SK-N-SH (cell line): ENCODE data around the gene KY. TPM values are rescaled to one million over a fixed set of nuclear protein-coding genes. Genes with fewer than 3 reads are reported as not detected.

Experiments used
- CTCF ChIA-PET: fragments of 300-600, 350-600 bp; formaldehyde crosslinking; extraction: SDS; loops from one replicate; lab custom pipeline; 2021; lab: Yijun Ruan, JAX
- POLR2A ChIA-PET: fragments of 350-600 bp; sonication (Branson Sonifier 250); formaldehyde crosslinking; extraction: SDS; loops from one replicate; lab custom pipeline; 2020; ENCODE audit warnings: antibody characterized with exemption, inconsistent platforms; lab: Yijun Ruan, JAX
- DNase-seq: peaks from one replicate; pipeline ENCODE4 v3.0.0; 2012
- H2AFZ ChIP-seq: fragments of 200-600 bp; sonication (generic); 2 replicates; pipeline ENCODE4 v1.8.1; 2016; ENCODE audit warnings: antibody characterized with exemption, mild to moderate bottlenecking, low read depth
- H3F3A ChIP-seq: fragments of 200-600 bp; sonication (generic); replicated peaks from 2 replicates; pipeline ENCODE3; 2016; ENCODE audit warnings: antibody characterized with exemption, mild to moderate bottlenecking; ENCODE audit not compliant: insufficient read depth
- H3K27ac ChIP-seq, 2 experiments: fragments of 200-500 bp in 1 of 2; fragments of 200-600 bp in 1 of 2; sonication (Bioruptor generic) in 1 of 2; sonication (generic), shearing (Covaris generic) in 1 of 2; 2 replicates each; pipeline versions ENCODE4 v1.5.1 to v1.6.1; 2014 to 2016; ENCODE audit warnings: low read depth in 2 of 2, inconsistent platforms in 1 of 2, low read length in 1 of 2, mild to moderate bottlenecking in 1 of 2, mixed read lengths in 1 of 2
- H3K27me3 ChIP-seq: fragments of 200-600 bp; sonication (generic), shearing (Covaris generic); 2 replicates; pipeline ENCODE4 v1.6.1; 2016; ENCODE audit warnings: mixed run types; ENCODE audit not compliant: insufficient read depth
- H3K36me3 ChIP-seq, 2 experiments: fragments of 200-500 bp in 1 of 2; fragments of 200-600 bp in 1 of 2; sonication (Bioruptor generic) in 1 of 2; sonication (generic) in 1 of 2; replicated peaks in 1 of 2; 2 replicates each; pipeline versions ENCODE3 to v1.5.1; 2014 to 2016; ENCODE audit warnings: low read length in 1 of 2, mild to moderate bottlenecking in 1 of 2; ENCODE audit not compliant: insufficient read depth in 2 of 2, control insufficient read depth in 1 of 2
- H3K4me1 ChIP-seq, 2 experiments: fragments of 200-500 bp in 1 of 2; fragments of 200-600 bp in 1 of 2; sonication (Bioruptor generic) in 1 of 2; sonication (generic), shearing (Covaris generic) in 1 of 2; 2 replicates each; pipeline versions ENCODE4 v1.5.1 to v1.6.1; 2014 to 2016; ENCODE audit warnings: low read depth in 1 of 2, low read length in 1 of 2, mixed run types in 1 of 2; ENCODE audit not compliant: insufficient read depth in 2 of 2, control insufficient read depth in 1 of 2
- H3K4me2 ChIP-seq: fragments of 200-600 bp; sonication (generic), shearing (Covaris generic); 2 replicates; pipeline ENCODE4 v1.6.1; 2017; ENCODE audit warnings: mixed run types
- H3K4me3 ChIP-seq, 2 experiments: fragments of 200-500 bp in 1 of 2; fragments of 200-600 bp in 1 of 2; sonication (Bioruptor generic) in 1 of 2; sonication (generic), shearing (Covaris generic) in 1 of 2; 2 replicates each; pipeline versions ENCODE4 v1.5.1 to v1.8.1; 2014 to 2016; ENCODE audit warnings: low read depth in 2 of 2, inconsistent platforms in 1 of 2, low read length in 1 of 2, mild to moderate bottlenecking in 1 of 2, mixed read lengths in 1 of 2, moderate library complexity in 1 of 2
- H3K79me2 ChIP-seq: fragments of 200-600 bp; sonication (generic); 2 replicates; pipeline ENCODE4 v1.8.1; 2017; ENCODE audit warnings: mild to moderate bottlenecking; ENCODE audit not compliant: insufficient read depth
- H3K9ac ChIP-seq: fragments of 200-600 bp; sonication (generic); 2 replicates; pipeline ENCODE4 v1.6.1; 2017; ENCODE audit warnings: mixed run types
- H3K9me2 ChIP-seq: fragments of 200-600 bp; sonication (generic); 2 replicates; pipeline ENCODE4 v1.6.1; 2017; ENCODE audit warnings: mixed run types
- H3K9me3 ChIP-seq: fragments of 200-600 bp; sonication (generic); 2 replicates; pipeline ENCODE4 v1.6.1; 2017; ENCODE audit warnings: mixed run types, mild to moderate bottlenecking, moderate library complexity
- H4K20me1 ChIP-seq: fragments of 200-600 bp; sonication (generic); 2 replicates; pipeline ENCODE4 v1.6.1; 2017; ENCODE audit warnings: mild to moderate bottlenecking, mixed run types; ENCODE audit not compliant: insufficient read depth
- ELF1 ChIP-seq: IDR thresholded peaks from 2 replicates; pipeline ENCODE4 v1.4.0; 2012
- EP300 ChIP-seq, 2 experiments: IDR thresholded peaks; 2 replicates each; pipeline versions ENCODE4 v1.4.0 to v1.6.1; 2012; ENCODE audit warnings: borderline replicate concordance in 1 of 2, low read depth in 1 of 2, low read length in 1 of 2
- FOXJ3 ChIP-seq: sonication (generic); formaldehyde crosslinking; IDR thresholded peaks from 2 replicates; pipeline ENCODE4 v1.5.1; 2020; ENCODE audit warnings: mild to moderate bottlenecking, missing genetic modification reagents
- GATA2 ChIP-seq: sonication (generic); formaldehyde crosslinking; IDR thresholded peaks from 2 replicates; pipeline ENCODE4 v1.5.0; 2020; ENCODE audit warnings: mild to moderate bottlenecking, missing genetic modification reagents
- MEF2A ChIP-seq: IDR thresholded peaks from 2 replicates; pipeline ENCODE4 v1.4.0; 2012; ENCODE audit warnings: low read depth, borderline replicate concordance
- NFIC ChIP-seq: IDR thresholded peaks from 2 replicates; pipeline ENCODE4 v1.4.0; 2012; ENCODE audit warnings: borderline replicate concordance
- NRF1 ChIP-seq: IDR thresholded peaks from 2 replicates; pipeline ENCODE4 v1.6.1; 2012; ENCODE audit warnings: low read depth, mild to moderate bottlenecking, low read length
- POLR2AphosphoS5 ChIP-seq: IDR thresholded peaks from 2 replicates; pipeline ENCODE4 v1.6.1; 2012; ENCODE audit warnings: low read depth, low read length
- RAD21 ChIP-seq: IDR thresholded peaks from 2 replicates; pipeline ENCODE4 v1.6.1; 2012; ENCODE audit warnings: mild to moderate bottlenecking, low read length
- REST ChIP-seq: IDR thresholded peaks from 2 replicates; pipeline ENCODE4 v1.6.1; 2012; ENCODE audit warnings: mild to moderate bottlenecking, low read depth, low read length, moderate library complexity
- SIN3A ChIP-seq: IDR thresholded peaks from 2 replicates; pipeline ENCODE4 v1.6.1; 2012; ENCODE audit warnings: low read depth, mild to moderate bottlenecking, low read length, moderate library complexity, borderline replicate concordance
- WGBS: methylation state at CpG from one replicate; pipeline ENCODE4 v1.1.6; 2017; ENCODE audit warnings: low lambda C conversion rate; 5-methylcytosine and 5-hydroxymethylcytosine counted together
- polyA plus RNA-seq, 3 experiments: library from polyadenylated mRNA; depleted of rRNA; stranded (reverse); fragments of >200 nt; gene quantifications; 2 replicates each; pipeline ENCODE4 v1.2.3, GENCODE V29; 2012
- TF ChIP-seq, protein P1 (sequence below): IDR thresholded peaks from 2 replicates; pipeline ENCODE4 v1.4.0; 2012; ENCODE audit warnings: low read depth
- TF ChIP-seq, protein P2 (sequence below): fragments of 200-600 bp; sonication (generic); IDR thresholded peaks from 2 replicates; pipeline ENCODE4 v1.6.1; 2017; ENCODE audit warnings: antibody characterized with exemption, mild to moderate bottlenecking, moderate library complexity
- TF ChIP-seq, protein P3 (sequence below): IDR thresholded peaks from 2 replicates; pipeline ENCODE4 v1.4.0; 2012; ENCODE audit warnings: low read depth, borderline replicate concordance

The KY gene
- polyA plus RNA-seq, 1 of the 3 experiments (the other 2 are of a cell fraction): 2.4 TPM

GRCh38 chr3:134607054-134608022 is 43.5 kb downstream of the KY start:
- ChIA-PET POLR2A (no interaction called here), CTCF (no interaction called here)
- no peaks in the 10 kb centered on the region for H3F3A ChIP-seq
- H3K4me3 ChIP-seq: no peak overlapping the region
- no peaks in the 10 kb centered on the region for H3K9me3 ChIP-seq
- H2AFZ ChIP-seq: no peak overlapping the region
- no peak overlapping the region for H3K4me2 ChIP-seq
- H3K9me2 ChIP-seq: no peaks in the 10 kb centered on the region
- H3K36me3 ChIP-seq: no peaks in the 10 kb centered on the region
- H3K79me2 ChIP-seq: no peaks in the 10 kb centered on the region
- H4K20me1 ChIP-seq: no peaks in the 10 kb centered on the region
- no peak overlapping the region for H3K27ac ChIP-seq
- H3K4me1 ChIP-seq: peaks cover 0 to 28% of the 10 kb centered on the region in 2 experiments; a peak in 1 of 4 replicates
- DNase-seq: peak; percentile 30
- no peak overlapping the region for H3K9ac ChIP-seq
- 81% methylated on average over 3 of the region's 13 CpGs for WGBS
- TF ChIP-seq ELF1: no peak
- TF ChIP-seq, protein P1, sequence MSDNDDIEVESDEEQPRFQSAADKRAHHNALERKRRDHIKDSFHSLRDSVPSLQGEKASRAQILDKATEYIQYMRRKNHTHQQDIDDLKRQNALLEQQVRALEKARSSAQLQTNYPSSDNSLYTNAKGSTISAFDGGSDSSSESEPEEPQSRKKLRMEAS: no peak
- TF ChIP-seq GATA2 (CRISPR knock-in tag): no peak
- TF ChIP-seq SIN3A: no peak
- no peak for TF ChIP-seq NFIC
- no peak for TF ChIP-seq MEF2A
- no peaks in the 10 kb centered on the region for H3K27me3 ChIP-seq

DNA sequence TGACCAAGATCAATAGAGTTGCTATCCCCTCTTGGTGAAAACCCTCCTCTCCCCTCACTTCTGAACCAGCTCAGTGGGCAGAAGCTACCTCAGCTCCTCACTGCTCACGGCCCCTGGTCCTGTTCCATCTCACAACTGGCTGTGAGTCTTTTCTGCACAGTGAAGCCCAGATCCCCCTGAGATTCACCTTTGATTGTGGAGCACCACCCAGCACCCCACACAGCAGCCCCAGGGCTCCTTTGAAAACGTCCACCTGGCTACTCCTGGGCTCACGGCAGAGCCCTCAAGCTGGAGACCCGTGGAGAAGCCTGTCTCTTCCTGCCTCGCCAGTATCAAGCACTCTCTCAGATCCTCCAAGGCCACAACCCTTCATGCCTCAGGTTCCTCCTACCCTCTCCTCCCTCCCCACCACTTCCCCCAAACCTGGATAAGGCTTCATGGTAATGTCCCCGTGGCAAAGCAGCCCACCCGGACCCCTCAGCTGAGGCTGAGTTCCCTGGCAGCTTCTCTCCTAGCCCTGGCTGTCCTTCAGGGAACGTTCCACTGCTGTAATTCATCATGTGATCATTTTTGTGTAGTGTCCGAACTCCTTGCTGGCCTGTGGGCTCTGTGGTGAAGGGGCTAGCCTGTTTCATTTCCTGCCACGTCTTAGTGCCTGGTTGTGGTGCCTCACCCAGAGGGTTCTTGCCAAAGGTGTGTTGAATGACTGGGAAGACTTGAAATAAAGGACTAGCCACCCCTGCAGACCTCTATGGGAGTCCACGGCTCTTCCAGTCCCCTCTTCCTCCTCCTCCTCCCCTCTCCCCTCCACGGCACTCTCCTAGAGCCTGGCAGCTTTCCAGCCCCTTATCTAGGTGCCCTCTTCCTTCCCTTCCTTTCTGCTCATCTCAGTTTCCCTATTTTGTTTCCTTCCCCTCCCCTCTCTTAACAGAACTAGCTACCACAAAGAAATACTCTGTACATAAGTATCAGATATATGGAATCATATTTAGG is 44.5 kb downstream of the KY start:
- H3K36me3 ChIP-seq: no peaks in the 10 kb centered on the region
- no peak overlapping the region for H3K4me3 ChIP-seq
- no peak overlapping the region for H3K27ac ChIP-seq
- H3K27me3 ChIP-seq: no peaks in the 10 kb centered on the region
- WGBS: 61% methylated on average over 12 of the region's 12 CpGs
- H3K9me3 ChIP-seq: no peaks in the 10 kb centered on the region
- H2AFZ ChIP-seq: no peak overlapping the region
- H4K20me1 ChIP-seq: no peaks in the 10 kb centered on the region
- no peaks in the 10 kb centered on the region for H3K79me2 ChIP-seq
- CTCF ChIA-PET: interaction anchor here (0.6 to 6.1 kb wide), 2 partner anchors 8 to 187 kb away, joined by 3 to 82 read pairs; partner anchors contain the start of gene EPHB1
- H3K9ac ChIP-seq: no peak overlapping the region
- DNase-seq: no peak
- peaks cover 0 to 36% of the 10 kb centered on the region in 2 experiments; a peak in 1 of 4 replicates for H3K4me1 ChIP-seq
- H3K4me2 ChIP-seq: no peak overlapping the region
- POLR2A ChIA-PET: no interaction called here
- H3F3A ChIP-seq: no peaks in the 10 kb centered on the region
- H3K9me2 ChIP-seq: no peaks in the 10 kb centered on the region
- TF ChIP-seq REST (no peak), FOXJ3 (CRISPR knock-in tag) (no peak), RAD21 (no peak), POLR2AphosphoS5 (no peak), ELF1 (no peak), NRF1 (no peak), EP300 (IDR thresholded peaks at IDR 0.05; ENCODE audit: borderline replicate concordance in 1 of 2, low read depth in 1 of 2, low read length in 1 of 2) (no peak)
- TF ChIP-seq, protein P2, sequence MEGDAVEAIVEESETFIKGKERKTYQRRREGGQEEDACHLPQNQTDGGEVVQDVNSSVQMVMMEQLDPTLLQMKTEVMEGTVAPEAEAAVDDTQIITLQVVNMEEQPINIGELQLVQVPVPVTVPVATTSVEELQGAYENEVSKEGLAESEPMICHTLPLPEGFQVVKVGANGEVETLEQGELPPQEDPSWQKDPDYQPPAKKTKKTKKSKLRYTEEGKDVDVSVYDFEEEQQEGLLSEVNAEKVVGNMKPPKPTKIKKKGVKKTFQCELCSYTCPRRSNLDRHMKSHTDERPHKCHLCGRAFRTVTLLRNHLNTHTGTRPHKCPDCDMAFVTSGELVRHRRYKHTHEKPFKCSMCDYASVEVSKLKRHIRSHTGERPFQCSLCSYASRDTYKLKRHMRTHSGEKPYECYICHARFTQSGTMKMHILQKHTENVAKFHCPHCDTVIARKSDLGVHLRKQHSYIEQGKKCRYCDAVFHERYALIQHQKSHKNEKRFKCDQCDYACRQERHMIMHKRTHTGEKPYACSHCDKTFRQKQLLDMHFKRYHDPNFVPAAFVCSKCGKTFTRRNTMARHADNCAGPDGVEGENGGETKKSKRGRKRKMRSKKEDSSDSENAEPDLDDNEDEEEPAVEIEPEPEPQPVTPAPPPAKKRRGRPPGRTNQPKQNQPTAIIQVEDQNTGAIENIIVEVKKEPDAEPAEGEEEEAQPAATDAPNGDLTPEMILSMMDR: no peak
- TF ChIP-seq, protein P3, sequence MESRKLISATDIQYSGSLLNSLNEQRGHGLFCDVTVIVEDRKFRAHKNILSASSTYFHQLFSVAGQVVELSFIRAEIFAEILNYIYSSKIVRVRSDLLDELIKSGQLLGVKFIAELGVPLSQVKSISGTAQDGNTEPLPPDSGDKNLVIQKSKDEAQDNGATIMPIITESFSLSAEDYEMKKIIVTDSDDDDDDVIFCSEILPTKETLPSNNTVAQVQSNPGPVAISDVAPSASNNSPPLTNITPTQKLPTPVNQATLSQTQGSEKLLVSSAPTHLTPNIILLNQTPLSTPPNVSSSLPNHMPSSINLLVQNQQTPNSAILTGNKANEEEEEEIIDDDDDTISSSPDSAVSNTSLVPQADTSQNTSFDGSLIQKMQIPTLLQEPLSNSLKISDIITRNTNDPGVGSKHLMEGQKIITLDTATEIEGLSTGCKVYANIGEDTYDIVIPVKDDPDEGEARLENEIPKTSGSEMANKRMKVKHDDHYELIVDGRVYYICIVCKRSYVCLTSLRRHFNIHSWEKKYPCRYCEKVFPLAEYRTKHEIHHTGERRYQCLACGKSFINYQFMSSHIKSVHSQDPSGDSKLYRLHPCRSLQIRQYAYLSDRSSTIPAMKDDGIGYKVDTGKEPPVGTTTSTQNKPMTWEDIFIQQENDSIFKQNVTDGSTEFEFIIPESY: no peak
